AML-193 (cell line): Measurements from ENCODE around the gene SOX18.

Experiments
- DNase-seq, 2 experiments: peaks; one replicate each; lab custom pipeline; 2025; lab: John Stamatoyannopoulos, UW

SOX18 gene

GRCh38 chr20:64067733-64068307 is 18.4 kb upstream of the SOX18 start:
- DNase-seq, result no peak

DNA sequence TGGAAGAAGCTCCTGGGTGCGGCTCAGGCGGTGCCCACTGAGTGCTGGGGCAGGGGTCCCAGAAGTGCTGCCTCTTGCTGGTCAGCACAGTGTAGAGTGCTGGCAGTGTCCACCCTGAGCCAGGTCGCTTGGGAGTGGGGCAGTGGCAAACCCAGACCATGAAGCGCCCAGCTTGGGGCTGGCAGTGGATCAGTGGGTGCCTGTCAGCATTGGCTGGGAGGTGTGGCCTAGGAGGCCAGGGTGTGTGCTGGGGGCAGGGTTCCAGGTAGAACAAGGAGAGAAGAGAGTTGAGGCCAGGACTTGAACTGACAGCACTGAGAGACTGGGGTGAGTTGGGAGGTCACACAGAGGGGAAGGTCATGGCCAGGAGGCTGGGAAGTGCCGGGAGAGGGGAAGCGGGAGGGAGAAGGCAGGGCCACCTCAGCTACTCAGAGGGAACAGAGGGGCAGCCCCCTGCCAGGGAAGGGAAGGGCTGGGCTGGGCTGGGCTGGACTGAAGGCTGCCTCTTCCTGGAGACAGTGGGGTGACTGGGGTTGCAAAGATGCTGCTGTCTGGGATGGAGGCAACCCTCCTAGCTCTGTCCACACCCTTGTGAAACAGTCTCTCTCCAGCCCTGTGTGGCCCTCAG is 17.7 kb upstream of the SOX18 start:
- DNase-seq, result no peak

- DNase-seq, result peak; percentile 73 to 80
Observed at GRCh38 chr20:64065974-64066343, 16.5 kb upstream of the SOX18 start.

GRCh38 chr20:64065062-64065973 is 15.9 kb upstream of the SOX18 start:
- DNase-seq, result no peak

GRCh38 chr20:64064145-64064698 is 14.8 kb upstream of the SOX18 start:
- DNase-seq, result no peak

GRCh38 chr20:64063389-64064144 is 14.1 kb upstream of the SOX18 start:
- DNase-seq, result no peak

DNA sequence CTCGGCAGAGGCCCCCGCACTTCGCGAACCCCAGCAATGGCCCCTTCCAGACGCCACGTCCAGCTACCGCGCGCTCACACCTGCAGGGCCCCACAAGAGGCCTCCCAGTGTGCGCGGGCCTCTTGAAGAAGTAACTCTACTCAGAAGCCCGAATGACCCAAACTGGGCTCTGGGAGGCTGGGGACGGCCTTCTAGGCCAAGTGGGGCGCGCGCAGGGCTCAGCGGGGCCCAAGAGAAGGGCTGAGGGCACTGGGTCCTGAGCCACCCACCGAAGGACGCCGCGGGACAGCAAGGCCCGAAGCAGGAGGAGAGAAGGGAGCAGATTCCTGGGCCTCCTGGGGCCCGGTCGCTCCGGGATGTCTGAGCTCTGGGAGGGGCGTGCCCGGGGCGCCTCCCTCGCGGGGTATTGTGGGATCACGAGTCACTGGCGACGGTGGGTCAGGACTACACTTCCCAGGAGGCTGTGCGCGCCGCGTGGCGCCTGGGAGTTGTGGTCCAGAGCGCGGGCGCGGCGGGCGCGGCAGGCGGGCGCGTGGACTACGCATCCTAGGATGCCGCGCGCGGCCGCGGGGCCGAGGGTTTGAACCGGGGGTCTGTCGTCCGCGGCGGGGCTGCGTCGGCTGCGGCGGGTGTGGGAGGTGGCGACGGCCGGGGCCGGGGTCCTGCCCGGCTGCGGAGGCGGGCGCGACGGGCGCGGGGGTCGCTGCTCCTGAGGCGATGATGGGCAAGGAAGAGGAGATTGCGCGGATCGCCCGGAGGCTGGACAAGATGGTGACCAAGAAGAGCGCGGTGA is 13.4 kb upstream of the SOX18 start, which contains the start of gene TCEA2:
Gene TCEA2, plus strand, starts transcription at position 603 of the 793 bp plus-strand sequence. Its CDS starts 115 bp downstream, at position 718.
- peak; percentile 83 to 88 for DNase-seq

DNA sequence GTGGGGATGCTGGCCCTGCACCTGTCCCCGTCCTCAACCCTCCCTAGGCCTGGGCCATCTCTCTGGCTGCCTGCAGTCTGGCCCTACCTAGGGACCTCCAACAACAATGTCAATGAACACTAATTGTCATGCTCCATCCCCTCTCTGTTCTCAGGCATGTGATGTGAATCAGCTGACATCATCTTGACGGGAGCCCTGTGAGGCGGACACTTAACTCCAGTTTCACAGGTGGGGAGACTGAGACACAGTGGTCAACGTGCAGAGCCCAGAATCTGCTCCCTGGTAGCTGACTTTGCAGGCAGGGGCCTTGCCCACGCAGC is 12.8 kb upstream of the SOX18 start:
- DNase-seq, result no peak

DNA sequence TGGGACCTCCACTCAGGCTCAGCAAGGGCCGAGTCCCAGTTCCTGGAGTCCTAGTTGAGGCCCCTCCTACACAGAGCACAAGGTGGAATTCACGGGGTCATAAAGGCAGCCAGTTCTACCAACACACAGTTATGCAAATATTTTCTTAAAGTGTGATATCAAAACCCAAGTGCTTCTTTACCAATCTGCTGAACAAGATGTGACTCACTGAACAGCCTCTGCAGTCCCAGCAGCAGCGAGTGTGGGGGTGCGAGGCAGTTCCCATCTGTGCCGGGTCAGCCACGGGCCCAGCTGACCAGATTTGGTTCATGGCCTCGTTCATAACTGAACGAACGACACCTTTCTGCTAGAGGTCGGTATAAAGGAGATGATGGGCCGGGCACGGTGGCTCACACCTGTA is 9.1 kb upstream of the SOX18 start:
- no peak for DNase-seq

GRCh38 chr20:64057628-64058498 is 8.4 kb upstream of the SOX18 start:
- peak; percentile 26 to 43 for DNase-seq

DNA sequence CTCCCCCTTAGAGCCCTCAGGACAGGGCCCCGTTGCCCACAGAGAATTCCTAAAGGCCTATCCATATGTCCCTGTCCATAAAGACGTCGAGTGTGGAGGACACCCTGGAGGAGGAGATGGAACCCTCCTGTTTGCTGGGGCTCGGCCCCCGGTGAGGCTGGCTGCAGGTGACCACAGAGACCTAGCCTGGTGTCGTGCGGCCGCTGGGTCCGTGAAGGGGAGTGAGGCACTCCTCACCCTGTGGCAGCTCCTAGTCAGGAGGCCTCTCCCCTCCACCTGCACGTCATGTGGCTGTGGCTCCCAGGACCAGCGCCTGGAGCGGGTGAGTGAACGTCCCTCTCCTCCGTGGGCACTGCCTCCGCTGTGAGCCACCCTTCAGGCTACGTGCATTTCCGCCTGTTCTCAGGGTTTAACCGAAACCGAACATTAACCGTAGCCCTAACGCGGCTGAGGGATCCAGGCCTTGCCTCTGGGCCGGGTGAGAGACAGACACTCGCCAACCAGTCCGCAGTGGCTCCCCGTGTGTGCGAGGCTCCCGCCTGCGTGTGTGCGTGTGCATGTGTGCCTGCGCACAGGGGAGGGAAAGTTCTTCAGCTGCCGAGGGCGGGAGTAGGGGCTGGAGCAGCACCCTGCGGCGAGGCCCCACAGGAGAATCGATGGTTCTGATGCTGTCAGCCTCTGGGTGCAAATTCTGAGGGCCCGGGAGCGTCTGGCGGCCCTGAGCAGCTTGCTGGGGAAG is 7.6 kb upstream of the SOX18 start:
- DNase-seq, result no peak

DNA sequence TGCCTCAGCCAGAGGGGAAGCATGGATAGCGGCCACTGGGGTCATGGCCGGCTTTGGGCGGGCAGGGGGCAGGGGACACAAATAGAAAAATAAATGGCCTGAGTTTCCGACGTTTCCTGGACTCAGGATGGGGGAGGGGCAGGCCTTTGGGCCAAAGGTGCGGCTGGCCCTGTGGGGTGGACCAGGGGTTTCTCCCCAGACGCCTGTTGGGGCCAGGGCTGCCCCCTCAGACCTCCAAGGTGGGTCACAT is 7.1 kb upstream of the SOX18 start:
- no peak for DNase-seq

- no peak for DNase-seq
Observed at GRCh38 chr20:64055893-64056638, 6.6 kb upstream of the SOX18 start.

- DNase-seq, result no peak
Observed at GRCh38 chr20:64055396-64055892, 6.0 kb upstream of the SOX18 start.

DNA sequence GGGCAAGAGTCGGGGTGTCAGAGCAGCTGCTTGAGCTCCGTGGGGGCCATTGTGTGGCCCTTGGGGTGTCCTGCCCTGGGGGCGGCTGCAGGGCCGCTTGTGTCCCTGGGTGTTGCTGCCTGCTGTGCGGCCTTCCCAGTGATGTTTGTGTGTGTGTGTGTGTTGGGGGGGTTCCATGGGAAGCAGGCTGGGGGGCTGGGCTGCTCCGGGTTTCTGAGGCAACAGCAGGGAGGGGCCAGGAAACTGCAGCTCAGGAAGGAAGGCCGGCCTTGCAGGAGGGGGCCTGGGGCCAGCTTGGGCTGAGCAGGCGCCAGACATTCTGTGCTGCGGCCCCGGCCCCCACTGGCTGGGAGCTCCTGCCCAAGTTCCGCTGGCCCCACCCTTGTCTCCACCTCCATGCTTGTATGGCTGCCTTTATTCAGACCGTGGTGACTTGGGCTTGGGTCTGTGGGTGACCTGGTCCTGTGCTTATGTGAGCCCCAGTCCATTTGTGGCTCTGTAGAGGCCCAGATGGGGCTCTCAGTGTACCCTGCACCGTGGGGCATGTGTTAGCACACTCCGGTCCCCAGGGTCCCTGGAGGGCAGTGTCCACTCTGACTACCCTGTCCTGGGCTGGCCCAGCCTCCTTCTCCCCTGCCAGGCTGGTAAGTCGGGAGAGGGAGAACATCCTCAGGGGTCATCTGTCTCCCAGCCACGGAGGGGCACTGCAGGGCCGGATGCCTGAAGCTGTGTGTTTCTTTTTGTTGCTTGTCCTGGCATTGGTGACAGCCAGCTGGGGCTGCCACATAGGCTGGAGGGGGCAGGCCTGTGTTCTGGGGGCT is 4.6 kb upstream of the SOX18 start:
- no peak for DNase-seq

DNA sequence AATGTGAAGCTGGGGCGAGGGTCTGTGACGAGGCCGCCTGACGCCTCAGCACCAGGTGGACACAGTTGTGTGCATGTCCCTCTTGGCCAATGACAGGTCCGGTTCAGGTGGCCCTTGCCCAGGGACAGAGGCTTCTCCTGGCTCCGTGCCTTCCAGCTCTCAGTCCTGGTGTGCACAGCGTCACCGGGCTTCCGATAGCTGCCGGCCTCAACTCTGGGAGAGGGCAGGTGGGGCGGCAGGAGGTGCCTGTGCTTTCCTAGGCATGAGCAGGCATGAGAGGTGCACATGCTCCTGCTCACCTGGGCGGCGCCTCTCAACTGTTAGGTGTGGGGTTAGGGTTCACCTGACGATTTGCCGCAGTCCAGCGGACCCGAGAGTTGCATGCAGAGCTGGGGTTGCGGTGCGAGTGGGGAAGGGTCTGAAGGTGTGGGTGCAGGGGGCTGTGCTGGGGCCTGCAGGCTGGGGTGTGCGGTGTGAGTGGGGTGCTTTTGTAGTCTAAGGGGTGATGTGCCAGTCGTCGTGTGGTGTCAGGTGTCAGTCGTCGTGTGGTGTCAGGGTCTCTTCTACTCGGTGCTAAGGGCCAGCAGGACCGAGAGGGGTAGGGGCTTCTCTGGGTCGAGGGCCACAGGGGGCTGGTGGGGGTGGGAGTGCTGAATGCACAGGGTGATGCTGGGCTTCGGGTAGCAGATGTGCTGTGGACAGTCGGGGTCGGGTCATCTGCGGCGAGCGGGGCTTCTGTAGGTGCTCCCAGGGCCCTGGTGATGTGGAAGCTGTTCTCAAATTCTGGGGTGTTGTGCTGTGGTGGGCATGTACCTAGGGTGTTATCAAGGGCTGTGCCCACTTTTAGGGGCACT is 3.8 kb upstream of the SOX18 start:
- DNase-seq, result no peak

GRCh38 chr20:64052326-64052722 is 2.9 kb upstream of the SOX18 start:
- no peak for DNase-seq
